ENCODE results near the gene CCIN. TPM values are rescaled to one million over a fixed set of nuclear protein-coding genes. Genes with fewer than 3 reads are reported as not detected.
A peak's percentile ranks its signal among the peaks of the same experiment; 100 is the strongest.

Gene CCIN
- total and polyA plus RNA-seq, 2 of the 13 experiments (the other 11 are each of a cell fraction or from before 2014, with no cell fraction given), result not detected

- TF ChIP-seq RARG (CRISPR knock-in tag; IDR thresholded peaks at IDR 0.05; ENCODE audit: low read depth) (no peak), ZMYM2 (CRISPR knock-in tag; IDR thresholded peaks at IDR 0.05) (no peak), RCOR2 (CRISPR knock-in tag; IDR thresholded peaks at IDR 0.05) (no peak), RFX3 (CRISPR knock-in tag; IDR thresholded peaks at IDR 0.05) (no peak), ARNTL (CRISPR knock-in tag; IDR thresholded peaks at IDR 0.05) (no peak), NBN (conservative IDR thresholded peaks at IDR 0.05) (no peak), ZNF33A (CRISPR knock-in tag; IDR thresholded peaks at IDR 0.05; ENCODE audit: borderline replicate concordance) (no peak), RFXAP (CRISPR knock-in tag; IDR thresholded peaks at IDR 0.05; ENCODE audit: borderline replicate concordance) (no peak), THAP11 (CRISPR knock-in tag; IDR thresholded peaks at IDR 0.05) (no peak), STAT6 (CRISPR knock-in tag; IDR thresholded peaks at IDR 0.05; ENCODE audit: borderline replicate concordance) (no peak), USF2 (IDR thresholded peaks at IDR 0.05; ENCODE audit: low read depth, low read length) (no peak), USF2 (CRISPR knock-in tag; IDR thresholded peaks at IDR 0.05; ENCODE audit: borderline replicate concordance) (no peak), RXRB (CRISPR knock-in tag; IDR thresholded peaks at IDR 0.05; ENCODE audit: borderline replicate concordance) (0 out of 2 replicates have a peak, but pooled peaks have one; percentile 31), GLI4 (CRISPR knock-in tag; IDR thresholded peaks at IDR 0.05; ENCODE audit: borderline replicate concordance) (no peak), NR0B2 (CRISPR knock-in tag; IDR thresholded peaks at IDR 0.05) (no peak), RAD21 (CRISPR knock-in tag; IDR thresholded peaks at IDR 0.05) (peak; percentile 93), PHB2 (IDR thresholded peaks at IDR 0.05; ENCODE audit: partially characterized antibody) (no peak), ARID3A (IDR thresholded peaks at IDR 0.05; ENCODE audit: low read depth, low read length) (no peak), CHCHD3 (CRISPR knock-in tag; IDR thresholded peaks at IDR 0.05) (no peak), NR2C2 (CRISPR knock-in tag; IDR thresholded peaks at IDR 0.05; ENCODE audit: borderline replicate concordance) (no peak), ZNF770 (CRISPR knock-in tag; IDR thresholded peaks at IDR 0.05) (no peak)
Observed at GRCh38 chr9:36166168-36166927, 2.8 kb upstream of the CCIN start (continued).

Measured in HepG2 (cell line).